ENCODE results near the gene INO80E.
"Not testable (repeated sequence)": the region's sequence is repeated elsewhere in the genome, so short reads cannot be mapped to it uniquely, and the experiment has no call there.

The INO80E gene, protein sequence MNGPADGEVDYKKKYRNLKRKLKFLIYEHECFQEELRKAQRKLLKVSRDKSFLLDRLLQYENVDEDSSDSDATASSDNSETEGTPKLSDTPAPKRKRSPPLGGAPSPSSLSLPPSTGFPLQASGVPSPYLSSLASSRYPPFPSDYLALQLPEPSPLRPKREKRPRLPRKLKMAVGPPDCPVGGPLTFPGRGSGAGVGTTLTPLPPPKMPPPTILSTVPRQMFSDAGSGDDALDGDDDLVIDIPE

DNA sequence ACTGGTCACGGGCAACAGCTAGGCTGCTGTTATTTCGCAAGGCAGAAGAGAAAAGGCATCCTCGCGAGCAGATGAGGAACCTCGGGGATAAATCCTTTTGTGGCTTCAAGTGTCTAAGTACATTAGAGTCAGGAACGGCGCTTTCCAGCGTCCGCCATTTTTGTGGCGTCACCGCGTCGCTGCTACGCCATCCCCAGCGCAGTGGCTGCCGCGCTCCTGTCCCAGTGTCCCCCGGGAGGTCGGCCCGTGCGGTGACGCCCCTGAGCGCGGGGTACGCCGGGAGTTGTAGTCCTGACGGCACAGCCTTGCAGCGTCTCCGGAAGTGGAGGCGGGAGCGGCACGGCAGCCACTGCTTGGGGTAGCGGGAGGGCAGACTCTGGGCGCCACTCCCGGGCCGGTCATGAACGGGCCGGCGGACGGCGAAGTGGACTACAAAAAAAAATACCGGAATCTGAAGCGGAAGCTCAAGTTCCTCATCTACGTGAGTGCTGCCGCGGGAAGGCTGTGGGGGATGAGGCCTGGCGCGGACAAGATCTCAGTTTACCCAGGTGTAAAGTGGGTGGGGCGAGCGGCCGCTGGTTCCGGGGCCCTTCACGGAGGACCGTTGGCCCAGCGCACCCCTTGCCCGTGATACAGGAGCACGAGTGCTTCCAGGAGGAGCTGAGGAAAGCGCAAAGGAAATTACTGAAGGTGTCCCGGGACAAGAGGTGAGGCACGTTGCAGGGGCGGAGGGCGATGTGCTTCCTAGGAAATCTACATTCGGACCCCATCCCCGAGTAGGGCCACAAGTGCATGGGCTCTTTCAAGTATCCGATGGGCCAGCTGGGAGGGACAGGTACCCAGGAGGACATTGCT, at the start of gene INO80E:
INO80E (plus strand) TSS at position 331 of the 855 bp plus-strand sequence; CDS start at position 401, 70 bp downstream.
- peak; percentile 99 for DNase-seq (ENCODE audit: low read depth)

DNA sequence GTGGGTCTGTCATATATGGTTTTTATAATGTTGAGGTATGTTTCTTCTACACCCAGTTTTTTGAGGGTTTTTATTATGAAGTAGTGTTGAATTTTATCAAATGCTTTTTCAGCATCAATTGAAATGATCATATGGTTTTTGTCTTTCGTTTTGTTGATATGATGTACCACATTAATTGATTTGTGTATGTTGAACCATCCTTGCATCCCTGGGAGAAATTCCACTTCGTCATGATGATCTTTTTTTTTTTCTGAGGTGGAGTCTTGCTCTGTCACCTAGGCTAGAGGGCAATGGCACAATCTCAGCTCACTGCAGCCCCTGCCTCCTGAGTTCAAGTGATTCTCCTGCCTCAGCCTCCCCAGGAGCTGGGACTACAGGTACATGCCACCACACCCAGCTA, 48.1 kb upstream of the INO80E start:
- DNase-seq (ENCODE audit: low read depth): no peak

DNA sequence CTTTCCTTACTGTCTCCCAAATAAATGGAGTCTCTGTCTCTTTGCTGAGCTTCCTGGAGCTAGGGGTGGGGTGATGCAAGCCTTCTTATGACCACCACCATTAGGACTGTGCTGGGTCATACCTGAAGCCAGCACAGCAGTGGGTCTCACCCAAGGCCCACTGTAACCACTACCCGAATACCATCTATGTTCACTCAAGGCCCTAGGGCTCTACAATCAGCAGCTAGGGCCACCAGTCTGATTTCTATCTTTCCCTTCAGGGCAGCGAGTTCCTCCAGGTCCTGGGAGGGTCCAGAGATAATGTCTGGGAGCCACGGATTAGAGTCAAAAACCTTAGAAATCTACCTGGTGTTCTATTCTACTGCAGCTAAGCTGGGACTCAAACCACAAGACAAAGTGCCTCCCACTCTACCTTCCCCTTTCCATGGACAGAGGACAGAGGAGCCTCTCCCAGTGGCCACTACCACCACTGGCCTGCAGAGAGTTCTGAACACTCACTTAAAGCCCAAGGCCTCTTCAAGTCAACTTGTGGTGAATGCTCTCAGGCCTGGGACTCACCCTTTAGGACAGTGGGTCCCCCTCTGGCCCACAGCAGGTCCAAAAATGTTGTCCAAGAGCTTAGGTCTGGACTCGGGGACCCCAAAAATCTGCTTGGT, 45.1 kb upstream of the INO80E start:
- no peak for DNase-seq (ENCODE audit: low read depth)

DNA sequence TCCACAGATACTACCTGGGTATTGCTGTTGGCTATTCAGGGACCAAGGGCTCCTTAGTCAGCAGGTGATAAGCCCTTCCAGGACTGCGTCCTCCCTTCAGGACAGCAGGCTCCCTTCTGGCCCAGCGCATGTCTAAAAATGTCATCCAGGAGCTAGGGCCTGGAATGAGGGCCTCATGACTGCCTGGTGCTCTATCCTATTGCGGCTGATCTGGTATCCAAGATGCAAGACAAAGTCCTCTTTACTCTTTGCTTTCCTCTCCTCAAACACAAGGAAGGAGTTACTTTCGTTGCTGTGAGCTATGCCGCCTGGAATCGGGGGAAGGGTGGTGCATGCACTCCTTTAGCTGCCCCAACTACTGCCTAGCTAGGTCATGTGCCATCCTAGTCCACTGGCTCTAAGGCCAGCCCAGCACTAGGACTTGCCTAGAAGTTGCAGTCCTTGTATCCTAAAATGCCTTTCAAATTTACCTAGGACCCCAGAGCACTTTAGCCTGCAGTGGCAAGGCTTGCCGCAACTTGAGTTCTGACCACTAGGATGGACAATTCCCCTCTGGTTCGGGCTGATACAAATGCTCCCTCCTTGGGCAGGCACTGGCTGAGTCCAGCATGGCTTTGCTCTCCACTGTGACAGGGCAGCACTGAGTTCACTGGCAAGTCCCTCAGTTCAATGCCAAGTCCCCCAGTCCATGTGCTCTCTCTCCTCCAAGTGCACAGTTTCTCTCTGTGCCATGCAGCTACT, 44.2 kb upstream of the INO80E start:
- no peak for DNase-seq (ENCODE audit: low read depth)

DNA sequence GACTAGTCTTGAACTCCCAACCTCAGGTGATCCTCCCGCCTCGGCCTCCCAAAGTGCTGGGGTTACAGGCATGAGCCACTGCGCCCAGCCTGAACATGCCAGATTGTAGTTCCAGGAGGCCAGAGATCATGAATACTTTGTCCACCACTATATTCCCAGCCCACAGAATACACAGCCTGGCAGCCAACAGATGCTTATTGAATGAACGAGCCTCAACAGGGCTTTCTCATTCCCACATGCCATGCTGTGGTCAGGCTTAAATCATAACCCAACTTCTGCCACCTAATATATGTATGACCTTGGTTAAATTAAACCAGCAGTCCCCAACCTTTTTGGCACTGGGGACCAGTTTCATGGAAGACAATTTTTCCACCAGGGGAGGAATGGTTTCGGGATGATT, 37.3 kb upstream of the INO80E start:
- no peak for DNase-seq (ENCODE audit: low read depth)

DNA sequence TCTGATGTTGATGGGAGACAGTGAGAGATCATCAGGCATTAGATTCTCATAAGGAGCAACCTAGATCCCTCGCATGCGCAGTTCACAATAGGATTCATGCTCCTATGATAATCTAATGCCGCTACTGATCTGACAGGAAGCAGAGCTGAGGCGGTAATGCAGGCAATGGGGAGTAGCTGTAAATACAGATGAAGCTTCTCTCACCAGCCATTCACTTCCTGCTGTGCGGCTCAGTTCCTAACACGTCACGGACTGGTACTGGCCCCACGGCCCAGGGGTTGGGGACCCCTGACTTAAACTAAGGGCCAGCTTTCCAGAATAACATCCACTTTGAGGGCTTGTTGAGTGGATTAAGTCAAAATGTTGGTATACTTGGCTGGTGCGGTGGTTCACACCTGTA, 36.7 kb upstream of the INO80E start:
- DNase-seq (ENCODE audit: low read depth): no peak

DNA sequence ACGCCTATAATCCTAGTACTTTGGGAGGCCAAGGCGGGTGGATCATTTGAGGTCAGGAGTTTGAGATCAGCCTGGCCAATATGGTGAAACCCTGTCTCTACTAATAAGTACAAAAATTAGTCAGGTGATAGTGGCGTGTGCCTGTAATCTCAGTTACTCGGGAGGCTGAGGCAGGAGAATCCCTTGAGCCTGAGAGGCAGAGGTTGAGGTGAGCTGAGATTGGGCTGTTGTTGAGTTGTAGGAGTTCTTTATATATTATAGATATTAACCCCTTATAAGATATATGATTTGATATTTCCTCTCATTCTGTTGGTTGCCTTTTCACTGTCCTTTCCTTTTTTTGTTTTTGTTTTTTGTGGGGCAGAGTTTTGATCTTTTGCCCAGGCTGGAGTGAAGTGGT, 36.2 kb upstream of the INO80E start:
- DNase-seq (ENCODE audit: low read depth): not testable (repeated sequence)

DNA sequence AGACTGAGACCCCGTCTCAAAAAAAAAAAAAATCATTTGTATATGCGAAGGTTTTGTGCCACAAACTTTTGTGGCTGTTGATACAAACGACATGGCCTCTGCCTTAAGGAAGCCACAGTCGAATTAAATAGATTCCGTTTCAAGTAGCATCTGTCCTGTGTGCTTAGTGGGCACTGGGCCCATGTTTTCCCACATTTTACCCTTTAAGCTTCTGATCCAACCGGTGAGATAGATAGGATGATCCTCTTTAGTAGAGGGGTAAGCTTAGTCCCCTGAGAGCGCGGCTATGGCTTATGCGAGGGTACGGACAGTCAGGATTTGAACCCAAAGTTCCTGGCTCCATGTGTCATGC, 34.9 kb upstream of the INO80E start:
- no peak for DNase-seq (ENCODE audit: low read depth)

DNA sequence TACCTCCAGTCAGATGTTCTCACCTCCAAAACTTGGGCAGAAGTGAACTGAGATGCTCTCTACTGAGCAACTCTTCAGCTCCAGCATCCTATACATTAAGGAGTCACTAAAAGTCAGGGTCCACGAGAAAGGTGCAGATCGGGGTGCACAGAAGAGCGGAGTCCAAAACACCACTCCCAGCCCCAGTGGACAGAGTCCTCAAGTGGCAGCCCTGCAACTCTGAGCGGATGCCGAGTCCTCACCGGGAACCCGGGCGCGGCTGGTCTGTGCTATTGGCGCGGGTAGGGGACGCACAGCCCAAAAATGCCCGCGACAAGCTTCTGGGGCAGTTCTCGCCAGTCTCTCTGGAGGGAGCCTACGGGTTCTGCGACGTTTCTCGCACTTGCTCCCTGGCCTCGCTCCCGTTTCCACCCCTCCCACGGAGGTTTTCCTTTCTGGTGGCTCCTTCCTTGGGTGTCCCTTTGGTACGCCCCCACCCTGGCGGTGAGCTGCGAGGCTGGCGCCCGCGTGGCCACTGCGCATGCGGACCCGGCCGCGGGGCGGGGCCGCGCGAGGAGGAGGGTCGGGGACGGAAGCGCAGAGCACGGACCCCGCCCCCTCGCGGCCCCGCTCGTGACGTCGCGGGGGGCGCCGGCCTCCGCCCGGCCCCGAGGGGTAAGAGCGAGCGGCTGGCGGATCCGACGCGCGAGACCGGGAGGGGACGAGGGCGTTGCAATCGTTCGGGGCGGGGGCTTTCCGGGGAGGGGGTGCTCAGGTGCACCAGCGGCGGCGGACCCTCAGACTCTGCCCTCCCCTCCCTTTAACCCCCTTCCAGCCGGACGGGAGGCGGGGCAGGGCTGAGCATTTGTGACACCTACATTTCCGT, 34.3 kb upstream of the INO80E start, which contains the start of gene TMEM219:
TMEM219 (plus strand) TSS at position 601 of the 865 bp plus-strand sequence. CDS start 1,065 bp downstream, outside the sequence.
- peak; percentile 96 for DNase-seq (ENCODE audit: low read depth)

DNA sequence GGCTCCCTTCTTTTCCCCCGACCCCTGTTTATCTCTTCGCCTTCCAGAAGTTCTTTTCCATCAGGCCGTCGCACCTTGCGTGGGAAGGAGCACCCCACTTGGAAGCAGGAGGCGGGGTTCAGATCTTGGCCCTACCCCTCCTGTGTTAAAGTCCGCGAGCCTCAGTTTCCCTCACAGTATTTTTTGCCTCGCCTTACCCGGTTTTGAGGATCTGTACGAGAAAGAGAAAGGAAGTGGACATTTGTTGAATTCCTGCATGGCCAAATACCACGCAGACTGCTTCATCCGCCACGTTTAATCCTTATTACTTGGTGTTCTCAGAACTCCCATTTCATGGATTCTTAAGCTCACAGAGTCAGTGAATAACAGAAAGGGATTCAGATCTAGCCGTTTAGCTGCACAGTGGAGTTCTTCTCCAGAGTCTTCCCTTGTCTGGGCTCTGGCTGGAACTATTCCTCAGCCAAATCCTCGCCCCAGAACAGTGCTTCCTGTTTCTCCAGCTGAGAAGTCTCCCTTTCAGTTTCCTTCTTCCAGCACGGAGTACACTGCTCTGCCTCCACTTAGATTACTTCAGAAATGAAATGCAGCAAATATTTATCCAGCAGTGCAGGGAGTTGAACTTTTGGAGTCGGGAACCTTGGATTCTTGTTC, 33.6 kb upstream of the INO80E start:
- no peak for DNase-seq (ENCODE audit: low read depth)

DNA sequence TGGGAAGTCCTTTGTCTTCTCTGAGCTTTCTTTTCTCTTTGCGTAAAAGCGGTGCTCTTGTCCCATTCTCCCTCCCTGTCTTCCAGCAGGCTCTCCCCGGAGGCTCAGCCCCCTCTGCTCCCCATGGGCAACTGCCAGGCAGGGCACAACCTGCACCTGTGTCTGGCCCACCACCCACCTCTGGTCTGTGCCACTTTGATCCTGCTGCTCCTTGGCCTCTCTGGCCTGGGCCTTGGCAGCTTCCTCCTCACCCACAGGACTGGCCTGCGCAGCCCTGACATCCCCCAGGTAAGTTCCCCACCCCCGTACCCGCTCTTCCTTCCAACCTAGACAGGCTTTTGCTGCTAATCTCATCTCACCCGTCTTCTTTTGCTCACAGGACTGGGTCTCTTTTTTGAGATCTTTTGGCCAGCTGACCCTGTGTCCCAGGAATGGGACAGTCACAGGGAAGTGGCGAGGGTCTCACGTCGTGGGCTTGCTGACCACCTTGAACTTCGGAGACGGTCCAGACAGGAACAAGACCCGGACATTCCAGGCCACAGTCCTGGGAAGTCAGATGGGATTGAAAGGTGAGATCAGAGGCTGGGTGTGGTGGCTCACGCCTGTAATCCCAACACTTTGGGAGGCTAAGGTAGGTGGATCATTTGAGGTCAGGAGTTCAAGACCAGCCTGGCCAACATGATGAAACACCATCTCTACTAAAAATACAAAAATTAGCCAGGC, 32.9 kb upstream of the INO80E start:
- DNase-seq (ENCODE audit: low read depth): no peak

DNA sequence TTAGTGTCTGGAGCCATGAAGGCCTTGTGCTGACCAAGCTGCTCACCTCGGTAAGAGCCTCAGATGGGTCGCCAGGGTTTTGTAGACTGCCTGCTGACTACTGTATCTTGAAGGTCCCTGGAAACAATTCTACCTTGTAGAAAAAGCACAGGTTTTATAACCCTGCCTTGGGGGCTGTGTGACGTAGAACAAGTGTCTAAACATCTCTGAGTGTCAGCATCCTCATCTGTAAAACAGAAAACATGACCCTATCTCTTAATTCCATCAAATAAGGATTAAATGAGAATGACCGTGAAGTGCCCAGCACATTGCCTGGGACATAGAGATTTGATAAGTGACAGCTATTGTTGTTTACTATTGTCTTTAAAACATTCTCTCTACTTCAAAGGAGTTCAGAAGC, 27.8 kb upstream of the INO80E start:
- DNase-seq (ENCODE audit: low read depth): no peak

DNA sequence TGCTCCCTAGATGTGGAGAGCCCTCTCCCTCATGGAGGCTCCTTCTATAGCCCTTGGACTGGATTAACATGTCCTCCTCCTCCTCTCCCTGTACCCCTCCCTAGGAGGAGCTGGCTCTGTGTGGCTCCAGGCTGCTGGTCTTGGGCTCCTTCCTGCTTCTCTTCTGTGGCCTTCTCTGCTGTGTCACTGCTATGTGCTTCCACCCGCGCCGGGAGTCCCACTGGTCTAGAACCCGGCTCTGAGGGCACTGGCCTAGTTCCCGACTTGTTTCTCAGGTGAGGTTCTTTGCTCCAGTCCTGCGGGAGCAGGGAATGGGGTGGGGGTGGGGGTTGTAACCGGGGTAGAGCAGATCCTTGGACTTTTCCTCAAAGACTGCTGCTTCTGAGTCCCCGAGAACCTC, 24.7 kb upstream of the INO80E start:
- DNase-seq (ENCODE audit: low read depth): no peak

DNA sequence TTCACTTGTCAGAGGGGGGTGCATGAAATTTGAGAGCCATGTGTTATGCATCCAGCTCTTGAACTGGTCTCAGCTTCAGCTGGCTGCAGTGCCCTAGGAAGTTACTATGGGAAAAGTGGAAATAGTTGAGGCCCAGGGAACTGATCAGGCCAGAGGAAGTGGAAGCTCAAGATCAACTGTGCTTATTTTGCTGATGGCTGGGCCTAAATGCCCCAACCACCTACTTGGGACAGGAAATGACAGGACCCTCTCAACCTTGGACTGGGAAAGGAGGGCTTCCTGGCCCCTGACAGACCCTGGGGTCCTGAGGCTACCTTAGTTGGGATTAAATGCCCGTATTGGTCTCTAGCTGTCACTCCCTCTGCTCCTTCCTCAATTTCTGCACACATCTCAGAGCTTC, 23.5 kb upstream of the INO80E start:
- no peak for DNase-seq (ENCODE audit: low read depth)

DNA sequence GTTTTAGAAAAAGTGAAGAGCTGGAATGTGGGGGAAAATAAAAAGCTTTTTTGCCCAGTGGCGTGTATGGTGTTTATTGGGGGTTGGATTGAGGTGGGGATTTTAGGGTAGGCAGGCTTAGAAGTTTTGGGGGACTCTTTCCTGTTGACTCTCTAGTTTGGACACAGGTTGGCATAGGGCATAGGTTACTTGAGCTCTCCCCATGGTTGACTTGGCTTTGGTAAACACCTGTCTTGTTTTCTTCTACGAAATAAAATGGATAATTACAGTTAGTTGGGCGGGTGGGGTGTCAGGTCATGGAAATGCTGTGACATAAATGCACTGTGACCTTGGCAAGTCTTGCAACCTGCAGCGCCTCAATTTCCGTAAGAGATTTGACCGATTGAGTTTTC, 23.1 kb upstream of the INO80E start:
- DNase-seq (ENCODE audit: low read depth): no peak

DNA sequence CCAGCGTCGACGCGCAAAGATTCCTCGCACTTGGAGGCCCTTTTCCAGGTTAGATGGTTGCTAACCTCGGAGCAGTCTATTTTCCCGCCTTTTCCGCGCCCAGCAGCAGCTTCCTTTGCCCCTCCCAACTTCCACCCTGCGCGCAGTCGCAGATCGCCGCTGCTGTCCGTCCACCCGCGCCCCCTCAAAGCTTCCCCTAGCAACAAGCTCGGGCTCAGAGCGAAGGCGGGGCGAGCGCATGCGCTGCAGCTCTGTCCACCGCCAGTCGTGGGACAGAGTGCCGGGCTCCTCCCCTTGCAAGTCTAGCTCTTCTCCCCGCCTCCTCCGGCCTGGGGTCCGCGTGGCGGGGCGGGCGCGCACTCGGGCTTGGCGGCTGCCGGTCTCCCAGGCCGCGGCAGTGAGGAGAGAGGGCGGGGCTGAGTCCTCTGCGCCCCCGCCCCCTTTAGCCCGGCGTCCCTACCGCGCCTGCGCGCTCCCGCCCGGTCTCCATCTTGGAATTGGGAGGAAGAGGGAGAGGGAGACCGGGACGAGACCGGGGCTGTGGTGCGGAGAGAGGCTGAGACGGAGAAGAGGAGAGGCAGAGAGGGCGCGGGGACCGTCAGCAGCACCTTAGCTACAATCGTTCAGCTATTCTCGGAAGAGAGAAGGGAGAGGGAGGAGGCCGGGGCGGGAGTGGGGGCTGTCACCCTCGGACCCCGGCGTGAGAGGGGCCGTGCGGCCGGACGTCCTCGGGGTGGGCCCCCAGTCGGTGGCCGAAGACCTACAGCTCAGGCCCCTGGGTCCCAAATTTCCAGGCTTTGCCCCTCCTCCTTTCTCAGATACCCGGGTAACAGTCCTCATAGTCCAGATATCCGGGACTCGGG, 22.4 kb upstream of the INO80E start, which contains the start of gene TAOK2:
TAOK2 (plus strand) TSS at position 485 of the 863 bp plus-strand sequence. CDS start 3,905 bp downstream, outside the sequence.
- DNase-seq (ENCODE audit: low read depth): peak; percentile 90

DNA sequence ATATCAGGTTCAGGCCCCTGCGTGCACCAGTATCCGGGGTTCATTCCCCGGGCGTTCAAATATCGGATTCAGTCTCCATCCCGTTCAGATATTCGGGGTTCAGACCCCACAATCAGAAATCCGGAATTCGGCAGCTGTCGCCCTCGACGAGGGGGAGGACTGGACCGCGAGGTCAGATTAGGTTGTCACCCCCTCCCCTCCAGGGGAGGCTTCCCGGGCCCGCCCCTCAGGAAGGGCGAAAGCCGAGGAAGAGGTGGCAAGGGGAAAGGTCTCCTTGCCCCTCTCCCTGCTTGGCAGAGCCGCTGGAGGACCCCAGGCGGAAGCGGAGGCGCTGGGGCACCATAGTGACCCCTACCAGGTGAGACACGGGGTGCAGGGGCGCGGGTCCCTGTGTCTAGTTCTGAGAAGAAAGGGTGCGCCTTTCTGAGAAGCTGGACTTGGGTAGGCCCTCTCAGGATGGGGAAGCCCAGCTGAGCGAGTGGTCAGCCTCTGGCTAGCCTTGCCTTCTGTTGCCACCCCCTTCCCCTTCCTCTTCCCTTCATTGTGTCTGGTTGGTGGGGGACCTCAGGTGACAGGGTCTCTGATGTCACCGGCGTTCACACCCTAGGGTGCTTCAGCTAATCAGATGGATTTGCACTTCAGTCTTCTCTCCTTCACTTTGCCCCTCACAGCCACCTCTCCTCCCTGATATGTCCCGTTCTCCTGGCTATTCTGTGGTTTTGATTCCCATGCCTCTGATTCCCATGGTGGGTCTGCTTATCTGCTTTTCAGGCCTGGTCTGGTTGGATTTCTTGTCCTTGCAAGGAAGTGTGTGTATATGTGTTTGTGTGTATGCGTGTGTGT, 21.5 kb upstream of the INO80E start:
- DNase-seq (ENCODE audit: low read depth): no peak

DNA sequence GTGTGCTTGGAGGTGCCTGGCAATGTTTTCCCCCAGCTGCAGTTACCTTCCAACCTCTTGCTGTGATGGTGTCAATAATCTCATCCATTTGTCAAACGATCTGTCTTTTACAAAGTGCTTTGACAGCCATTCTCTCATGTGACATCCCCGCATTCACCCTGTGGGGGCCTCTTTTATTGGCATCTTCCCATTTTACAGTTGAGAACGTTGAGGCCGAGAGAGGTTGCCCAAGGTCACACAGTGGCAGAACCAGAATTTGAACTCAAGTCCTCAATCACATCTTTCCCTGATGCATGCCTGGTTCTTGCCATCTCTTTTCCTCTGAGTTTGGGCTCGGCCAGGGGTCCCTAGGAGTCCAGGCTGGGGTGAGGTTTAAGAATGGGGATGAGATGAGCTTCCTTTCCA, 20.9 kb upstream of the INO80E start:
- no peak for DNase-seq (ENCODE audit: low read depth)
